ENCODE data around the gene CBFA2T3.

The CBFA2T3 gene

DNA sequence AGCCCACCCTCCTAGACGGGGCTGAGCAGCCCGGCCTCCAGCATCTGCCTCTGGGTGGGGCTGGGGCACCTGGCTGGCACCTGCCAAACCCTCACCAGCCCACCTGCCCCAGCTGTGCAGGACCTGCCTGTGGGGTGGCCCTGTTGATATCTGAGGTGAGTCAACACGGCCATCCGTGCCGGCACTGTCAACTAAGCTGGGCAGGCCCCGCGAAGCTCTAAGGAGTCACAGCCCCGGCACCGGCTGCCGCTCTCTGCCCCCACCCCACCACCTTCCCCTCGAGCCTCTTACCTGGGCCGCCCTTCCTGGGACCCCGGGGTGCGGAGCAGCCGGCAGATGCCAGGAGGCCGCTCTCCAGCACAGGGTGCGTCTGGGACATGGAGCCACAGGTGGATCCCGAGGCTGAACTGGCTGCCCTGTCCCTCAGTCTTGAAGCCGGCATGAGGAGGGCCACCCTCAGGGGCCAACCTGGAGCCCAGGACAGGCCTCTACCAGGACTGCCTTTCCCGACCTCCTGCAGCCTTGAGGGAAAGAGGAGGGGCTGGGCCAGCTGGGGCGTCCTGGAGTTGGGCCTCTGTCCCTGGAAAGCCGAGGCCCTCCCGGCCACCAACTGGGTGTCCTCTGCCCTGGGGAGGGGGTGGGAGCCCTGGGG, 515 bp downstream of the CBFA2T3 start:
- no peak for DNase-seq (ENCODE audit: low read depth in 2 of 2)

DNA sequence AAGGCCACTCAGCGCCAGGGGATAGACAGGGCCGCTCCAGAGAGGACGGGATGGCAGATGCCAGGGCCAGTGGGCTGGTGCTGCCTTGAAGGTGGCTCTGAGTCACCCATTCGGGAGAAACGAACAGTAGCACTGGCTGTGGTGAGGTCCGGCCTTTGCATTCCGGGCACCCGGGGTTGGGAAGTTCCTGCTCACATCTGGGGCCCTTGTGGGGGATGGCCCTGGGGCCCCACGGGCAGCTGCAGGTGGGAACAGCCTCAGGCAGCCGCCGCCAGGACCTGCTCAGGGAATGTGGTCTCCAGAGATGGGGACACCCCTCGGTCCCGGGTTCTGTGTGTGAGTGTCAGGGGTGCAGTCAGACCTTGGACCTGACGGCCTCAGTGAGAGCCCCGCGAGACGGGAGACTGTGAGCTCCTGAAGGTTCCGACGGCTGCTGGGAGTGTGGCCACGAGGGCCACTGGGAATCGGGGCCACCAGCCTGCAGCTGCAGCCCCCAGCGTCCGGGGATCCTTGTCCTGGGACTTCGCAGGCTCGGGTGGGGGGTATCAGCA, 1.4 kb downstream of the CBFA2T3 start:
- no peak for DNase-seq (ENCODE audit: low read depth in 2 of 2)

DNA sequence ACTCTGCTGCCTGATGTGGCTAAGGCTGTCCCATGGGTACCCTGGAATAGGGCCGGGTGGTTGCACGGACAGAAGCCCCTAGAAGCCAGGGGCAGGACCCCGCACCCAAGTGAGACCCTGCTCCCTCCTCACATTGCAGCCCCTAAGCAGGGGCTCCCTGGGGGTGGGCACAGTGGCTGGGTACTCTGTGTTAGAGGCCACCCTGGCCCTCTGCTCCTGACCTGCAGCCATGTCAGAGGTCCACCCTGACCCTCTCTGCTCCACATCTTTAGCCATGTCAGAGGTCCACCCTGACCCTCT, 2.1 kb downstream of the CBFA2T3 start:
- no peak for DNase-seq (ENCODE audit: low read depth in 2 of 2)

DNA sequence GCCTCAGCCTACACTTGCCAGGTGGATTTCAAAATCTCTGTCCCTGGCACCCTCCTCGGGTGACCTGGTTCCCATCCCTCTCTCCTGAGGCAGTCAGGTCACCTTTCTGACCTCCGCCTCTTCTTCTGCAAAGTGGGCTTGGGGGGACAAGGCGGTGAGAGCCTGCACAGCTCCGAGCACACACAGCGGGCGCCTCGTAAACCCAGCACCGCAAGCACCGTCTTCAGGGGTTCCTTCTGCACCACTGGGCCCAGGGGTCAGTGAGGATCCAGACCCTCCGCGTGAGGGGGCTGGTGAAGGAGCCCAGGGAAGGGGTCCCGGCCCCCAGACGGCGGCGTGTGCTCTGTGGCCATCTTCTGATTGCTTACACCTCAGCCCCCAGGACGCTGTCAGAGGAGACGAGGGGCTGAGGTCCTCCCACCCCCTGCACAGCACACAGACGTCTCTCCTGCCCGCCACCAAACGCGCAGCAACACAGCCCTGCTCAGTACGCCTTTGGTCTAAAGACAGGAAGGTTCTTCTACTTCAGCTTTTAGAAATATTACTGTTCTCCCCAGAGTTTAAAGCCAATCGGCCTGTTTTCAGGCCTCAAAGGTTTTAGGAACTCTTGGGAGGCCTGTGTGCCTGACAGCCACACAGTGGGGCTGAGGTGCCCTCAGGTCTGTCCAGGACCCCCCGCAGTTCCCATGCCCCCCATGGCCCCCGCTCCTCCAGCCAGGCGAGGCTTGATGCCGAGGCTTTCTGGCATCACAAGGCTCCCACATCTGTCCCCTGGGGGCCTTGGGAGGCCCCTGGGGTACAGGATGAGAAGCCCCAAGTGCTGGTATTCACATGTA, 2.7 kb downstream of the CBFA2T3 start:
- DNase-seq (ENCODE audit: low read depth in 2 of 2) = no peak

DNA sequence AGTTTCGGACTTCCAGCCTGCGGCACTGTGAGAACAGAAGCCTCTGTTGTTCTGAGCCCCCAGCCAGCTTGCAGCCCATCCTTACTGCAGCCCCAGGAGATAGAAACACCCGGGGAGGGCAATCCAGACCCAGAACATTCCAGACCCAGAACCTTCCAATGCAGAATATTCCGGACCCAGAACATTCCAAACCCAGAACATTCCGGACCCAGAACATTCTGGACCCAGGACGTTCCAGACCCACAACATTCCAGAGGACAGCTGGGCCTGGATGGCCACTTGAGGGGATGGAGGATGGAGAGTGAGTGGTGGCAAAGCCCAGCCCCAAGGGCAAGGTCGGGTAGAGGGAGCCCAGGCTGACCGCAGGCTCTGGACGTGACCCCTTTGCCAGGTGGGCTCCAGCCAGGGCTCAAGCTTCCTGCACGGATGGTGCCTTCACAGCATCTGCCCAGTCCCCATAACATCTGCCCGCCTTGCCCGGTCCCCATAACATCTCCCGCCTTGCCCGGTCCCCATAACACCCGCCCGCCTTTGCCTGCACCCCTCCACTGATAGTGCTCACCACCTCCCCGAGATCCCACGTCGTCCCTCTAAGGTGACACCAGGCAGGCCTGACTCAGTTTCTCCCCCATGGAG, 3.5 kb downstream of the CBFA2T3 start:
- DNase-seq (ENCODE audit: low read depth in 2 of 2) = no peak

DNA sequence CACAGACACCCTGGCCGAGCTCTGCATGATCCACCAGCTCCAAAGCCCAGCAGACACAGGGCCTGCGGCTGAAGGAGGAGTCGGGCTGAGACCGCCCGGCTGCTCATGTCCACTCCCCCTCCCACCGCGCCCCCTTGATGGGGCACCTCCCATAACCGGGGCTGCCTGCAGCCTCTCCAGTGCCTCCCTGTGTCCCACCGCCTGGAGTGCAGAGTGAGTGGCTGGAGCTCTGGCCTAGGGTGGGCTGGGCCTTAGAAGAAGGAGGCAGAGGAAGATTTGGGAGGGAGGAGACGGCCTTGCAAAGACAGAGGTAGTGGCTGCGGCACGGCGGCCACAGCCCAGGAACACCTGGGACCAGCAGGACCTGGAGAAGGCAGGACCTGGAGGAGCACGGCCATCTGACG, 4.0 kb downstream of the CBFA2T3 start:
- DNase-seq (ENCODE audit: low read depth in 2 of 2) = no peak

DNA sequence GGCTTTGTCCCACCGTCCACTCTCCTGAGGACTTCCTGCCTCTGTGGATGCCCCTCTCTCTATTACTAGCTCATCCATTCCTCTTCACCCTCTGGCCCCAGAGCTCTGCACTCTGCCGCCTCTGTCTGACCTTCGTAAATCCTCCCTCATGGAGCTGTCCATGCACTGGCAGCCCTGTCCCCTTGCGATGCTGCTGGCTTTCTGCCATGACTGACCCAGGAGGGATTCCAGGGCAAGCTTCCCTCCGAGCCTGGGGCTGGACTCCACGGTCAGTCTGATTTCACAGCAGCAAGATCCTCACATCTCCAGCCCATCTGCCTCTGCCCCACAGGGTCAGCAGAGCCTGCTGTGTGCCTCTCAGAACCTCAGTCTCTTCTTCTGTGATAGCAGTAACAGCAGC, 4.7 kb downstream of the CBFA2T3 start:
- DNase-seq (ENCODE audit: low read depth in 2 of 2) = no peak

DNA sequence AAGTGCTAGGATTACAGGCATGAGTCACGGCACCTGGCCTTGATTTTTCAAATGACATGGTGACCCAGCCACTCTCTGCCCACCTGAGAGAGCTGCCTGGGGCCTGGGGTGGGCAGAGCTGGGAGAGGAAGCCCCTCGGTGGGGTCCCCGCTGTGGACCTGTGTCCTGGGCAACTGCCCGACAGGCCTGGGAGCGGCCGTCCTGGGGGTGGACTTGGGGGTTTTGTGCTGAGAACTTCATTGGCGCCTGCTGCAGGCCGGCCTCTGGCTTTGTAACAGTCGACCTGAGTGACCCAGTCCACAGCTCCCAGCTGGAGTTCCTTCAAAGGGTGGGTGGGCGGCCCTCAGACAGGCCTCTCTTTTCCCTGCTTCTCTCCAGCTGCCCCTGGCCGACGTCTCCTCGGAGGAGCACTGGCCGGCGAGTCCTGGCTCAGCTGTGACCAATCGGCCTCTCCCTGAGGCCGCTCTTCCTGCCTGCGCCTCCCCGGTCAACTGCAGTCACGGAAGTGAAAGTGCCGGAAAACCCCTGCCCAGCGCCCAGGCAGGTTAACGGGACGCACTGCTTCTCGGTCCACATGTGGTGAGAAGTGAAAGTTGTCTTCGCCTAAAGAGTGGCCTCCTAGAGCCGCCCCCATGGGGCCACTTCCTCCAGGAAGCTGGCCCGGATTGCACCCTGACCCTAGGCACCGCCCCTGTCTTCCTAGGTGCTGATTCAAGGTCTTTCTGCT, 5.5 kb downstream of the CBFA2T3 start:
- no peak for DNase-seq (ENCODE audit: low read depth in 2 of 2)

DNA sequence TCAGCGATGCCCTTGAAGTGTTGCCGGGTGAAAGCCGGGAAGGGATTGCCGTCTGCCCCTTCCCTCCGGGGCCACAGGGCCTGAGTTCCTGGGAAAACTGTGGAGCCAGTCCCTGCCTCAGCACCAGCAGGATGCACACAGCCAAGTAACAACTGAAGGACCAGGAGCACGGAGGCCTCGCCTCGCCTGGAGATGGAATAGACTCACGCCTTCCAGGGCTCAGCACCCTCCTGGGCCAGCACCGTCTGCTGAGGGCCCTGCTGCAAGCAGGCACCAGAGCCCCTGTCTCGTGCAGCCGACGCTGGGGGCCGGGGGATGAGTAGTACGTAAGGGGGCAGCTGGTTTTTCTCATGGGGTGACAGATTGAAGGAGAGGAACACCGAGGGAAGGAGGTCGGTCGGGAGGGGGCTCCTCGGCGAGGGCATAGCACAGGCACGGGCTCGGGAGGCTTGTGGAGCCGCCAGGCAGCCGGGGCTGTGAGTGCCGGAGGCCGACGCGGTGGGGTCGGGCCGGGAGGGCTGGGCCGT, 6.4 kb downstream of the CBFA2T3 start:
- no peak for DNase-seq (ENCODE audit: low read depth in 2 of 2)

DNA sequence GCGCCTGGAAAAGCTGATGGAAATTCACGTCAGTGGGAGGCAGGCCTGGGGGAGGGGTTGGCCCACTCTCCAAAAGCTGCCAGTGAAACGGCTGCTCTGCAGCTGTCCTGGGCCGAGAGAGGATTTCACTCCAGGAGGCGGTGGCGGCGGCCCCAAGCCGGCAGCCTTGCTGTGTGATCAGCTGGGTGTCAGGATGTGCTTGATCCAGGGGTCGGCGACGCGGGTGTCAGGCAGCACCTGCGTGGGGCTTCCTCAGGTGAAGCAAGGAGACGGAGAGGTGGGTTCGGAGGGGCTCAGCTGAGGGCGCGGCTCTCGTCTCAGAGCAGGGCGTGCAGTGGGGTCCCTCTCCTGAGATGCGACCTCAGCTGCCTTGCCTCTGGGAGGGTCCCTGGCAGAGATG, 7.0 kb downstream of the CBFA2T3 start:
- DNase-seq (ENCODE audit: low read depth in 2 of 2) = no peak

DNA sequence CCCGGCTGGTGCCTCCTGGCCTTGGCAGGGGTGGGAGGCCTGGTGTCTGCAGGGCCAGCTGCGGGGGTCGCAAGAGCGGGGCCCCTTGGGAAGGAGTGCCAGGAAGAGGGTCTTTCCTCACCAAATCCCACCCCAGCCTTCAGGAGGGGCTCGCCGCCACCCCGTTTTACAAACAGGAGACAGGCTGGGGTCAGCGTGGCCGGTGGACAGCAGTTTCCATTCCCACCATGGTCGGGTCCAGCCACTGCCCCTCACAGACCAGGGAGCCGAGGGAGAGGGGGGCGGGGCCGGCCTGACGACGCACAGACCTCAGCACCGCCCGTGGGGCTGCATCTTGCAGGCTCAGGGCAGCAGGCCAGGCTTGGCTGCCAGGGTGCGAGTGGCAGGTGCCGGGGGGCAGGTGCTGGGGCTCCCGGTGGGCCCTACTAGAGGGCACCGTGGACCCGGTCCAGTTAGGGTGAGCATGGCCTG, 7.6 kb downstream of the CBFA2T3 start:
- DNase-seq (ENCODE audit: low read depth in 2 of 2) = no peak

DNA sequence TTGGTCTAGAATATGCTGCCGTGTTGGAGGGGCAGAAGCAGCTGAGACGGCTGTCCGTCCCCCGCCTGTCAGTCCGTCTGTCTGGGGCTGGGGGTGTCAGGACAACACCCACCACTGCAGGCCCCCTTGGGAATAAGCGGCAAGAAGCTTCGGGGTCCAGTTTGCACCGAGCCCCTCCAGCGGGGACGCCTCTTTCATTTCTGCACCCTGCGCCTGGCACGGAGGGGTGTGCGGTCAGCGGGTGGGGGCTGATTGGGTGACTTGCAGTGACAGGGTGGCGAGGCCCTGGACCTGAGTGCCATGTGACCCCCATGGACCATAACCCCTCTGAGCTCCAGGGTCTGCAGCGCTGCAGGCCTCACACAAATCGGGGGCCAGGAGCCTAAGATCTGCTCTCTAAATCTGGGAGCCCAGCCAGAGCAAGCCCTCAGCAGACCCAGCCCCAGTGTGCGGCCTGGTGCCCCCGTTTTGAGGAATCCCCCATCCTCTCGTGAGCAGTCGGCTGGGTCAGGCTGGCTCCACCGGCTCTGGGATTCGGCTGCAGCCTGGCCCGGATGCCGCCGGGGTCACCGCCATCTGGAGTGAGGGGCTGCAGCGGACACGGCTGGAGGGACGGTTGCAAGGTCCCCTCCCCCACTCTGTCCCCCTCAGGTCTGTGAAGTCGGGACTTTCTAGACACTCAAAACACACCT, 8.3 kb downstream of the CBFA2T3 start:
- no peak for DNase-seq (ENCODE audit: low read depth in 2 of 2)

DNA sequence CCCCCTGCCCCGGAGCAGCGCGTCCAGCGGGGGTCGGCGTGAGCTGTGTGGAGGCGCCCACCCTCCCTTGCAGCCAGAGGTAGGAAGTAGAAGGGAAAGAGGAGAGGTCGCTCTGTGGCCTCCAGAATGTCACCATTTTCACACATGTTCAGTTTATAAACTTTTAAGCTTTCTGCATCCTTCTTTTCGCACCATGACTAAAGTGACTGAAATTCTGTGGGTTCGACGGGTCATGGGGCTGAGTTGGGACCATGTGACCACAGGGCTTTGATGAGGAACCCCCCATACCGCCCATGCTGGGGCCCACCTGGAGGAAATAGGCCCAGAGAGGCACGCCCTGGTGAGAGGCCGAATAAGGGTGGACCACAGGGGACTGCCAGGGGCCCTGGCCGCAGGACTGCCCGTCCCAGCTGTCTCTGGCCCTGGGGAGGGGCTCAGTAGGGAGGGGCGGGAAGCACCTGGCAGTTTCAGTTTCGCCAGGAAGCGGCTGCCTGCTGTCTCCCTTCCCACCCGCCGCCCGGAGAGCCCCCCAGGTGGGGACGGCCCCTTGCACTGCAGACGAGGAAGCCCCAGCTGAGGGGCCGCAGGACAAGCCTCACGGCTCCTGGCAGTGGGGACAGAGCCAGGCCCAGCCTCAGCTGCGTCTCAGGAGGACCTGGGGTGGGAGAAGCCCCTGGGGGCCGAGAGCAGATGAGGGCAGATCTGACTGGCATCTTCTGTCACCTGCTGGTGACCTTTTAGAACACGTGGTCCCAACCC, 9.0 kb downstream of the CBFA2T3 start:
- no peak for DNase-seq (ENCODE audit: low read depth in 2 of 2)

DNA sequence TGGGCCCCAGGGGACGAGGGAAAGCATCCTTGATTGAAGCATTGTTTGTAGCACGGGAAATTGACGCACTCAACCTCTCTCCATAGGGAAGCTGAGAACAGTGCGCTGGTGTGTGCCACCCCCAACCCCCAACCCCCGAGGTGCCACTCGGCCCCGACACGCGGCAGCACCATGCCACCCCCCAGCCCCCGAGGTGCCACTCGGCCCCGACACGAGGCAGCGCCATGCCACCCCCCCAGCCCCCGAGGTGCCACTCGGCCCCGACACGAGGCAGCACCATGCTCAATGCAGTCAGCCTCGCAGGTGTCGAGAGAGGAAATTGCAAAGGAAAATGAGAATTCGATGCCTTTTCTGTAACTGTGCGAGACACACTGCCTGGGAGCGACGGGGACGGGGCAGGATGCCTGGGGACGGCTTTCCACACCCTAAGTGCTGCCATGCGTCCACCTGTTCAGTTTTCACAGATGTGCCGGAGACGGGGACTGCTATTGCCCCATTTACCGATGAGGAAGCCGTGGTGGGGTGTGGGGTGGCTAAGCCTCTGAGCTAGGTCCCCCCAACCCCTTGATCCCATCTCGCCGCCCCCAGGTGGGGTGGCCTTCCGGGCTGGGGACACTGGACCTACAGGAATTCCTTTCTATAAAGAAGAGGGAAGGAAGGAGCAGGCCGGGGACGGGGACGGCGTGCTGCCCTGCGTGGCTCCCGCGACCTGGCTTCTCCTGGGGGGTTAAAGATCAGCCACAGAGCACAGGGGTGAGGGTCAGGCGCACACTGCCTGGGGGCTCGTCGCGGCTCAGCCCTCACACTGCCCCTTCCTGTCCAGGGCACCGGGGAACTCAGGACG, 9.8 kb downstream of the CBFA2T3 start:
- DNase-seq (ENCODE audit: low read depth in 2 of 2) = no peak

DNA sequence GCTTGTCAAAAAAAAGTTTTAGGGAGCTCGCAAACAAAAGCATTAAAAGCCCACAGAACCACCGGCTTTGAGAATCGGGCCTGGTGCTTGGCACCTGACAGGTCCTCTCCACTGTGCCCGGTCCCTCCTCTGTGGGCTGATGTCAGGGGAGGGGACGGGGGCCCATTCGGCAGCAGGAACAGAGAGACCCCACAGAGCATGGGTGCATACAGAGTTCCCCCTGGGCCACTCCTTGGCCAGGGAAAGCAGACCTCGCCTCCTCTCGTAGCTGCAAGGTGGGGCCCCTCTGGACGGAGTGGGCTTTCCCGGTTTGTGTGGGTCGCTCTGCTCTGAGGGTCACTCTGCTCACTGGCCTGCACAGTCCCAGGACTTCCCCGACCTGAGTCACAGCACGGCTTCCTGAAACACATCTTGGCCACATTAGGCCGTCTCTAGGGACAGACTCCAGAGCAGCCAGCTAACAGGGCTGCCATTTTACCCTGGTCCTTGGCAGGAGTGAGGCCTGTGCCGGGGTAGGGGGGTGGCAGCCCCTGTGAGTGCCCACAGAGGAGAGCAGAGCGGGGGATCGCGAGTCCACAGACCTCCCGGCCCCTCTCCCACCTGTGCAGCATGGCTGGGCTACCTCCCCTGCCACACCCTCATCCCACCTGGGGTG, 11.1 kb downstream of the CBFA2T3 start:
- no peak for DNase-seq (ENCODE audit: low read depth in 2 of 2)

DNA sequence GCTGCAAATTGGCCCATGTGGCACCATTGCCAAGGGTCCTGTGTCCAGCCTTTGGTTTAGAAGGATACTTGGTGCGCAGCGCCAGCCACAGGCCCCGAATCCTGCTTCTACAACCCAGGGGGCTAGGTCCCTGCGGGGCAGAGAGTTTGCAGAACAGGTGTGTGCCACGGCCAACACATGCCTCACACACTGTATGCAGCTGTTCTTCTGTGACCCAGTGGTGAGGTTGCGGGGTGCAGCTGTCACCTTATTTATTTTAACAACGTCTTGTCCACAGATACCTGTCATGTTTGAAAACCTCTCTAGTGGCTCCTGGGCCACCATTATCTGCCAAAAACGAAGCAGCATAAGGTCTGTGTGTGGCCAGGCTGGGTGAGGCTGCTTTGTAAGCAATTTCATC, 11.6 kb downstream of the CBFA2T3 start:
- no peak for DNase-seq (ENCODE audit: low read depth in 2 of 2)

DNA sequence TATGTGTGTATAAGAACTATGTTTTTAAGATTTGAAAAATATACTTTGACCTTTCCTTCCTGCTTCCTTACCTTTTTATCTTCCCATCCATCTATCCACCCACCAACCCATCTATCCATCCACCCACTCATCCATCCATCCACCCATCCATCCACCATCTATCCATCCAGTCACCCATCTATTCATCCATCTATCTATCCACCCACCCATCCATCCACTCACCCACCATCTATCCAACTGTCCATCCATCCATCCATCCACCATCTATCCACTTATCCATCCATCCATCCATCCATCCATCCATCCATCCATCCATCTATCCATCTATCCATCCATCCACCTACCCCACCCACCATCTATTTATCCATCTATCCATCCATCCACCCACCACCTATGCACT, 12.4 kb downstream of the CBFA2T3 start:
- no peak for DNase-seq (ENCODE audit: low read depth in 2 of 2)

DNA sequence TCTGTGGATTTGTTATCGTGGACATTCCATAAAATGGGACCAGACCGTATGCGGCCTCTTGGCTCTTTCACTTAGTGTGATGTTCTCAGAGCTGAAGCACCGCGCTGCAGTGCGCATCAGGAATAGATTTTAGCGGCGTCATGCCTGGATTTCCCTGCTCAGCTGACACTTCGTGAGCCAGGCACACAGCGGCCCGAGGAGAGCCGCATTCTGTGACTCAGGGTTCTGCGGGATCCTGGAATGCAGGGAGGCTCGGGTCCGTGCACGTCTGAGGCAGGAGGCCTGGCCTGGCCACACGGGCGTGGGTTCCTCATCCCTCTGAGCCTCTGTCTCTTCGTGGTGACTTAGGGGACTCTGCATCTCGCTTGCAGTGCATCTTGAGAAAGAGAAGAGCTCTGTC, 13.4 kb downstream of the CBFA2T3 start:
- DNase-seq (ENCODE audit: low read depth in 2 of 2) = no peak
